ENCODE data around the gene SHKBP1.
A peak's percentile ranks its signal among the peaks of the same experiment; 100 is the strongest.
"Not testable (repeated sequence)": the region's sequence is repeated elsewhere in the genome, so short reads cannot be mapped to it uniquely, and the experiment has no call there.

SHKBP1 gene, protein sequence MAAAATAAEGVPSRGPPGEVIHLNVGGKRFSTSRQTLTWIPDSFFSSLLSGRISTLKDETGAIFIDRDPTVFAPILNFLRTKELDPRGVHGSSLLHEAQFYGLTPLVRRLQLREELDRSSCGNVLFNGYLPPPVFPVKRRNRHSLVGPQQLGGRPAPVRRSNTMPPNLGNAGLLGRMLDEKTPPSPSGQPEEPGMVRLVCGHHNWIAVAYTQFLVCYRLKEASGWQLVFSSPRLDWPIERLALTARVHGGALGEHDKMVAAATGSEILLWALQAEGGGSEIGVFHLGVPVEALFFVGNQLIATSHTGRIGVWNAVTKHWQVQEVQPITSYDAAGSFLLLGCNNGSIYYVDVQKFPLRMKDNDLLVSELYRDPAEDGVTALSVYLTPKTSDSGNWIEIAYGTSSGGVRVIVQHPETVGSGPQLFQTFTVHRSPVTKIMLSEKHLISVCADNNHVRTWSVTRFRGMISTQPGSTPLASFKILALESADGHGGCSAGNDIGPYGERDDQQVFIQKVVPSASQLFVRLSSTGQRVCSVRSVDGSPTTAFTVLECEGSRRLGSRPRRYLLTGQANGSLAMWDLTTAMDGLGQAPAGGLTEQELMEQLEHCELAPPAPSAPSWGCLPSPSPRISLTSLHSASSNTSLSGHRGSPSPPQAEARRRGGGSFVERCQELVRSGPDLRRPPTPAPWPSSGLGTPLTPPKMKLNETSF

DNA sequence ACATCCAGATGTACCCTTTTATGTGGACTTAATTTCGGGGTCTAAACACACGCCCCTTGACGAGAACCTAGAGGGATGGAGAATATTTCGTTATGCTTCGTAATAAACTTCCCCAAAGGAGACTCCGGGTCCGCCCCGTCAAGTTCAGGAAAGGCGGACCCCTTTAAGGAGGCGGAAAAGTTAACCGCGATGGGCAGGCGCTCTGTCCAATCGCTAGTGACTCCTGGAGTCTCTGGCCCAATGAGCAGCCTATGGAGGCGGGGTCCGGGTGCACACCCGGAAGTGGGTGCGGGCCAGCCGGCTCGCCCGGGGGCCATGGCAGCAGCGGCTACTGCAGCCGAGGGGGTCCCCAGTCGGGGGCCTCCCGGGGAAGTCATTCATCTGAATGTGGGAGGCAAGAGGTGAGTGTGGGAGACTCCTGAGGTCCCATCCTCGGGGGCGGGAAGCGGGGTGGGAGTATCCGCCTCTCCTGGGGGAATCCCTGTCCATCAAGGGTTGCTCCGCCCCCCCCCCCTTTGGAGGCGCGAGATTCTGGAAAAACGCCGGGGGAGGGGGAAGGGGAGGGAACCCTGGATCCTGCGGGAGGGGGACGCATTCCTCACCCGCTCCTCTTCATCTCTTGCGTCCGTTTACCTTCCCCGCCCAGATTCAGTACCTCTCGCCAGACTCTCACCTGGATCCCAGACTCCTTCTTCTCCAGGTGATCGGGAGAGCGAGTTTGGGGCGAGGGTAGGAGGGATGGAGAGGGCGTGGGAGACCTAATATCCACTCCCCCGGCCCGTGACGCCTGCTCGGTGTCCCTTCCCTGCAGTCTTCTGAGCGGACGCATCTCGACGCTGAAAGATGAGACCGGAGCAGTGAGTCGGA, at the start of gene SHKBP1:
Gene SHKBP1 (plus strand): TSS at position 289 of the 867 bp plus-strand sequence. CDS start 27 bp downstream, at position 316.
- peak; percentile 87 for DNase-seq (ENCODE audit: low read depth, low spot score)

DNA sequence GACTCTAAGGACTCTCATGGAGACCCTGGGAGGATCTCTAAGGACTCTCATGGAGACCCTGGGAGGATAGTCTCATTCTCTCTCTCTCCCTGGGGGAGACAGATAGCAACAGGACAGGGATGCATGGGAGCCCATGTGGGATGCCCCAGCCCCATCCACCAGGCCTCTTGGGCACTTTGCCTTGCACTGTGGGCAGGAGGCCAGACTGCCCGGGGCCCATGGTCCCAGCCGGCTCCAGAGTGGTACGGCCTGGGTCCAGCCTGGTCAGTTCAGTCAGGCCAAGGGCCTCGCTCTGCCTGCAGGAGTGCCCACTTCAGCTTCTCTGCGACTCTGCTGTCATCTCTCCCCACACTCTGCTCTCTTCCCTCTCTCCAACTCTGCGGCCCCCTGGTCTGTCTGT, 48.6 kb upstream of the SHKBP1 start:
- no peak for DNase-seq (ENCODE audit: low read depth, low spot score)

DNA sequence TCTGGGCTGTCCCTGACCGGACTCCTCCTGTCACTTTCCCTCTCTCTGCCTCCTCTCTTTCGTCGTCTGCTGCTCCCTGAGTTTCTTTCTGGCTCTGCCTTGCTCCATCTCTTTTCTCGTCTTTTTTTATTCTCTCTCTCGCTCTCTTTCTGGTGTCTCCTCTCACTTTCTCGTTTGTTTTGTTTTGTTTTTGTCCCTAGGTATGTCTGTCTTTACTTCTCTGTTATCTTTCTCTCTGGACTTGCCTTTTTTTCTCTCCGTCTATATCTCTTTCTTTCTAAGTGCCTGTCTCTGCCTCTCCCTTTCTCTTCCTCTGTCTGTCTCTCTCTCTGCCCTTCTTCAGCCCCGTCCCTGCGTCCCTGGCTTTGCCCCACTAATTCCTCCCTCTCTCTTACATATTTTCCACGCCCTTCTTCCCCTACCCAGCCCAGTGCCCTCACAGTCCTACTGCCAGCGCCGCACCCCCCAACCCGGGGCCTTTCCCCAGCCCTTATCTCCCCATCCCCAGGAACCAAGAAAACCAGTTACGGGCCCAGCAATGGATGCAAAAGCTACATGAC, 48.1 kb upstream of the SHKBP1 start:
- DNase-seq (ENCODE audit: low read depth, low spot score), result no peak

DNA sequence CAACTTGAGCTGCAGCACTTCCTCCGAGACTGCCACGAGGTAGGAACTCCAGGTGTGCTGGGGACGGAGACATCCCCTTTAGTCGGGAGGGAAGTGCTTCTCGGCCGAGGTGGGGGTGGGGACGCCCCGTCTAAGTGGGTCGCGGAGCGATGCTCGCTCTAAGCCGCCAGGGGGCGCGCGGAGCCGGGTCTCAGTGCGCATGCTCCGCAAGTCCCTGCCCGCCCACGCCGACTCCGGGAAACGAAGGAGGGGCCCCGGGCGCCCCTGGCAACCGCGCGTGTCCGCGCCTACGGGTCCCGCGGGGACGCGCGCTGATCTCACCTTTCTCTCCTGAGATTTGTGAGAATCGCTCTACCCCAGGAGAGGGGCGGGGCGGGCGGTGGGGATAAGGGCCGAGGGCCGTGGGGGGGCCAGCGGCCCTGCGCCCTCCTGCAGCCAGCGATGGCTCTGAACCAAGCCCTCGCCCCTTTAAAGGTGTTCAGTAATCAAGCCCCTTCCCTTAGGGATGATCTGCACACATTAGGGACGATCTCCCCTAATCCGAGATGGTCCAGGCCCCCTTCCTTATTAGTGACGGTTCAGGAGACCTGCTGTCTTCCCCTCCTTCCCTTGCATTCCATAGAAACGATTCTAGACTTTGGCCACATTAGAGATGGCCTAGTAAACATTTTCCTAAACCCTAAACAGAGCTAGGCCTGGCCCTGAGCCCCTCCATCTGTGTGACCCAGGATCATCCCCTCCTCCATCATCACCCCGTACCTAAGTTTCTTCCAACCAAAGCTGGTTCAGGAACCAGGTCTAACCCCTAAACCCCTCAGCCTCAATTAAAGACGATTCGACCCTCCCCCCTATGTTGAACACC, 47.3 kb upstream of the SHKBP1 start:
- peak; percentile 37 for DNase-seq (ENCODE audit: low read depth, low spot score)

DNA sequence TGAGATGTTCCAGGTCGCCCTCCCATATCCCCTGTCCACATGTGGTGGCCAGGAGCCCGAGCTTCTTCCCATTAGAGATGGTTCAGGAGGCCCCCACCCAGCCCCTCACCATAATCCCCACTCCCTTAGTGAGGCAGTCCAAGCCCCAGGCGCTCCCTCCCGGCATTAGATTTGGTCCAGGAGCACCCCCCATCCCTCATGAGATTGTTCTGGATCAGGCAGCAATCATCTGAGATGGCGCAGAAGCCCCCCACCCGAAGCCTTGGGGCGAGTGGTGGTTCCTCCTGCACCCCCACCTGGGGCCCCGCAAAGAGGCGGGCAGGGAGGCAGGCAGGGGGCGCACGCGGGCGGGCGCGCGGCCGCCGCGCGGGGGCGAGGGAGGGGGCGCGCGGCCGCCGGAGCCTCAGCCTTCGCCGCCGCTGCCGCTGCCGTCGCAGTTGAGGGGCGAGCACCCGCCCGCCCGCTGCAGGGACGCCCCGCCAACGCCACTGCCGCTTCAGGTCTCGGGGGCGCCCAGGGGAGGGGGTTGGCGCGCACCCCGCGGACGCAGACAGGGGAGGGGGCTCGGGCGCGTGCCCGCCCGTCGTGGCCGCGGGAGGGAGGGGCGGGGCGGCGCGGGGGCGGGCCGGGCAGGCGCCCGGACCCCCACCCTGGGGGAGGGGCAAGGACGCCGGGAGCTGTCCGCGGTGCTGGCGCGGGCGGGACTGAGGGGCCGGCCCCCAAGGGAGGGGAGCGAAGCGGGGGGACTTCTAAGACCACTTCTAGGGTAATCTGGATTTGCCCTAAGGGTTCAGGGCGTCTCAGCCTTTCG, 46.4 kb upstream of the SHKBP1 start:
- DNase-seq (ENCODE audit: low read depth, low spot score), result no peak

DNA sequence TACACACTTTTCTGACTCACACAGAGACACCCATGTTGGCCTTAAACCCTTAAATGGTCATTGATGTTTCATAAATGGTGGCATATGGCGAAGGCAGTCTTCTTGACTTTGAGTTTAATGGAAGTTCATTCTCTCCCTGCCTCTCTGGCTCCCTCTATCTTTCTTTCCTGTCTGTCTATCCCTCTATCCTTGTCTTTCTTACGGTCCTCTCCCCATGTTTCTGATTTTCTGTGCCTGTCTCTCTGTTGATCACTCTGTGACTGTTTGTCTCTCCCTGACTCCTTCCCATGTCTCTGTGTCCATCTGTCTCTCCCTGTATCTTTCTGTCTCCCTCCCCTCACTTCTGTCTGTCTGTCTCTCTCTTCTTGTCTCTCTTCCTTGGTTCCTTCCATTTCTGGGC, 43.2 kb upstream of the SHKBP1 start:
- no peak for DNase-seq (ENCODE audit: low read depth, low spot score)

DNA sequence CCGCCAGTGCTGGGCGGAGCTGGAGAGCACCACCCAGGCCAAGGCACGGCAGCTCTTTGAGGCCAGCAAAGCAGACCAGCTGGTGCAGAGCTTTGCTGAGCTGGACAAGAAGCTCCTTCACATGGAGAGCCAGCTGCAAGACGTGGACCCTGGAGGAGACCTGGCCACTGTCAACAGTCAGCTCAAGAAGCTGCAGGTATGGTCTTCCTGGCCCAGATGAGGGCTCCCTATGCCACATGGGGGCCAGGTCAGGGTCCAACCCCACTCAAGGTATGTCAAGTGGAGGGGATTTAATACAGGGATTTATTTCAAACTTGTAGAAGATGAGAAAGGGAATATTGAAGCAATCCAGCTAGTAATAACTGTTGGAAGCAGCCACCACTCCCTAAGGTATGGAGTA, 42.5 kb upstream of the SHKBP1 start:
- DNase-seq (ENCODE audit: low read depth, low spot score), result no peak

DNA sequence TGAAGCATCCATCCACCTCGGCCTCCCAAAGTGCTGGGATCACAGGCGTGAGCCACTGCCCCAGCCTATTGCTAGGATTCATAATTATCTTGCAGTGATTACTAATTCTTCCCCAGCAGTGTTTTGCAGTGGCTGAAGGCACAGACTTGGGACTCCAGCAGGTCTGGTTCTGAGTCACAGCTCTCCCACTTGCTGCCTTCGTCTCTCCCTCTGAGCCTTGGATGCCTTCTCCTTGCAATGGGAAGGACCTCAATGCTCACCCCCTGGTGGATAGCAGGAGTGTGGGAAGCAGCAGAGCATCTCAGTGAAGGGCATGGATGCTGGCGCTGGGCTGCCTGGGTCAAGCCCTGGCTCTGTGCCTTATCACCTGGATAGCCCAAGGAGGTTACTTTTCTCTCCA, 37.6 kb upstream of the SHKBP1 start:
- no peak for DNase-seq (ENCODE audit: low read depth, low spot score)

DNA sequence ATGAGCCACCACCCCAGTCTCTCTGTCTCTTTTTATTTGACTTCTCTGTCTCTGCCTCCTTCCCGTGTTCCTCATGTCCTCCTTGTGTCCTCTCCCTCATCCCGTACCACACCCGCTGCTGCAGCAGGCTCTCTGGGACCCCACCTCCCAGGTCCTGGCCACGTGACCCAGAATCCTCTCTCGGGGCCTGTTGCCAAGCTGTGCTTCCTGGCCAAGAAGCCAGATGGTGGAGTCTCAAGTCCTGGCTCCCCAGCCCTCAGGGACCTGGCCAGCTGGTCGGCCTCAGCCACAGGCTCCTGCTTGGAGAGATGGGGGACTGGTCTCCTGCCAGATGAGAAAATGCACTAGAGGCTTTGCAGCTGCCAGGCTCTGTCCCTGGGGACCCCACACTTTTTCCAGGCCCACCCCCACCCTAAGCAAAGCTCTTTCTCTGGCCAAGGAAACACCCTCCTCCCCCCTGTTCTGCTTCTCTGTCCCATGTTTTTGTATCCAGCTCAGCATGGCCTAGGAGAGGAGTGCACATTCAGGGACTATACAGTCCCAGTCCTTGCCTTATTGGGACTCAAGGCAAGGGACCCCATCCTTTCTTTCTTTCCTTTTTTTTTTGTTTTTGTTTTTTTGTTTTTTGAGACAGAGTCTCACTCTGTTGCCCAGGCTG, 34.3 kb upstream of the SHKBP1 start:
- no peak for DNase-seq (ENCODE audit: low read depth, low spot score)

DNA sequence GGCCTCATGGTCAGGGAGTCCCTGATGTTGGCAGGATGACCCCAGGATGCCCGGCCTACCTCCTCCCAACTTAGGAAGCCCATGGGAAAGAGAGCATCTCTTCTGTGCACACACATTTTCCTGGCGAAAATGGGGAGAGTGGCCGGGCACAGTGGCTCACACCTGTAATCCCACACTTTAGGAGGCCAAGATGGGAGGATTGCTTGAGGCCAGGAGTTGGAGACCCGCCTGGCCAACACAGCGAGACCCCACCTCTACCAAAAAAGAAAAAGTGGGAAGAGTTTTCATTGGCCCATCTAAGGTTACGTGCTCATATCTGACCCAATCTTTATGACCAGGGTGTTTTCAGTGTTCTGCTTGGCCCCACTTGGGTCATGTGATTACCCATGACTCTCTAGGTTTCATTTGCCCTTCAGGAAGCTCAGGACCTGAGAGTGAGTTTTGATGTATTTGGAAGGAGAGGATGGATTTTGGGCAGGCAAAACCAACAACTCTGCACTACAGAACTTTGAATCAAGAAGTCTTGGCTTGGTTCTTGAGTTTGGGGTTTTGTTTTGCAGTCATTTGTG, 33.6 kb upstream of the SHKBP1 start:
- no peak for DNase-seq (ENCODE audit: low read depth, low spot score)

DNA sequence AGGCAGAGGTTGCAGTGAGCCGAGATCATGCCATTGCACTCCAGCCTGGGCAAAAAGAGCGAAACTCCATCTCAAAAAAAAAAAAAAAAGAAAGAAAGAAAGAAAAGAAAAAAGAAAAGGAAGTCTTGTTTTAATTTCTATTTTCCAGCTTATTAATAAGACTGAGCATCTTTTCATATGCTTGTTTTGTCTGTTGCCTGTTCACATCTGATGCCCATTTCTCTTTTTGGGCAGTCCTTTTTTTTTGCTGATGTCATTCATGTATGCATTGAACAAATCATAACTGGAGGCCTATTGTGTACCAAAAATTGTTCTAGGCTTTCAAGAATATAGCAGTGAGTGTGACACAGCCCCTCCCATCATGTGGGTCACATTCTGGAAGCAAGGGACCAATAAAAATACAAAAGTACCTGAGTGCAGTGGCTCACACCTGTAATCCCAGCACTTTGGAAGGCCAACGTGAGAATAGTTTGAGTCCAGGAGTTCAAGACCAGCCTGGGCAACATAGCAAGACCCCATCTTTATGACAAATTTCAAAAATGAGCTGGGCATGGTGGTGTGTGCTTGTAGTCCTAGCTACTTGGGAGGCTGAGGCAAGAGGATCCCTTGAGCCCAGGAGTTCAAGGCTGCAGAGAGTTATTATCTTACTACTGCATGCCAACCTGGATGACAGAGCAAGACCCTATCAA, 30.4 kb upstream of the SHKBP1 start:
- not testable (repeated sequence) for DNase-seq (ENCODE audit: low read depth, low spot score)

DNA sequence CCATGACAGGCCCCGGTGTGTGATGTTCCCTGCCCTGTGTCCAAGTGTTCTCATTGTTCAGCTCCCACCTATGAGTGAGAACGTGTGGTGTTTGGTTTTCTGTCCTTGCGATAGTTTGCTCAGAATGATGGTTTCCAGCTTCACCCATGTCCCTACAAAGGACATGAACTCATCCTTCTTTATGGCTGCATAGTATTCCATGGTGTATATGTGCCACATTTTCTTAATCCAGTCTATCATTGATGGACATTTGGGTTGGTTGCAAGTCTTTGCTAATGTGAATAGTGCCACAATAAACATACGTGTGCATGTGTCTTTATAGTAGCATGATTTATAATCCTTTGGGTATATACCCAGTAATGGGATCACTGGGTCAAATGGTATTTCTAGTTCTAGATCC, 29.5 kb upstream of the SHKBP1 start:
- DNase-seq (ENCODE audit: low read depth, low spot score), result not testable (repeated sequence)

DNA sequence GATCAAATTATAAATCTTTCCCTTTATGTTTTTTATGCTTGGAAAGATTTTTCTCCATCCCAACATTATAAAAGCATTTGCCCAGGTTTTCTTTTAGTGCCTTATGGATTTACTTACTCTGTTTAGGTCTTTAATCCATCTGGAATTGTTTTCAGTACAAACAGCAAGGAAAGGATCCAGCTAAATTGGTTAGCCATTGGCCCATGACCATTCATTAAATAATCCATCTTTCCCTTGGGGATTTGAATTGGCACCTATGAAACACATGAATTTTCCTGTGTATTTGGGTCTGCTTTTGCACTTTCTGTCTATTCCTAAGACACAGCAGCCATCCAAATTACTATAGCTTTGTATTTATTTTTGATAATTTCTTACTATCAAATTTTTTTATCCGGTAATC, 28.8 kb upstream of the SHKBP1 start:
- no peak for DNase-seq (ENCODE audit: low read depth, low spot score)

DNA sequence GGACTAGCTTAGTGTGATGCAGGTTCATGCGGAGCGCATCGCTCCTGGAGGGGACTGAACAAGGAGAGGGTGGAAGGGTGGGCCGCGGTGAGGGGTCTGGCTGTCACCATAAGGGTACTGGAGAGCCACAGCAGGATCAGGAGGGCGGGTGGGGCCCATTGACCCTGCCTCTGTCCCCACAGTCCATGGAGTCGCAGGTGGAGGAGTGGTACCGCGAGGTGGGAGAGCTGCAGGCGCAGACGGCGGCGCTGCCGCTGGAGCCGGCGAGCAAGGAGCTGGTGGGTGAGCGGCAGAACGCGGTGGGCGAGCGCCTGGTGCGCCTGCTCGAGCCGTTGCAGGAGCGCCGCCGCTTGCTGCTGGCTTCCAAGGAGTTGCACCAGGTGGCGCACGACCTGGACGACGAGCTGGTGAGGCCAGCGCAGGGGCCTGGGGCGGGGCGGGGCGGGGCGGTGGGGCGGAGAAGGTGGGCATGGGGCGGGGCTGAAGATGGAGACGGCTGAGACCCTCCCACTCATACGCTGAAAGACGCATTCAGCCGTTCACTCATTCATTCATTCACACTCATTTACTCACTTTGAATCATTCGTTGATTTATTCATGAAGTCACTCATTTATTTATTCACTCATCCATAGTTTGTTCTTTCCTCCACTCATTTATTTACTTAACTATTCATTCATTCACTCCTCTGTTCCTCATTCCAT, 27.5 kb upstream of the SHKBP1 start:
- no peak for DNase-seq (ENCODE audit: low read depth, low spot score)

DNA sequence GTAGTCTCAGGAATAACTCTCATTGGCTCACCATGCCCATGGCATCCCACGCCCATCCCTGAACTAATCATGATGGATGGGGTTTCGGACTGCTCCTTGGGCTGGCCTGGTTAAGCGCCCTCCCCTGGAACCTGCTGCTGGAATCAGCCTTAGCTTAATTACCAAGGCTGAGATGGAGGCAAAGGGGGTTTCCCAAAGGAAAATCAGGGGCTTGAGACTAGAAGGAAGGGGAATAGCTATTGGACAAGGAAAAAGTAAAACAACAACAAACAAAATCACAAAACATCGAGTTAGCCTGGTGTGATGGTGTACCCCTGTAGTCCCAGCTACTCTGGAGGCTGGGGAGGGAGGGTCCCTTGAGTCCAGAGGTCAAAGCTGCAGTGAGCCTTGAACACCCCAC, 25.7 kb upstream of the SHKBP1 start:
- no peak for DNase-seq (ENCODE audit: low read depth, low spot score)

DNA sequence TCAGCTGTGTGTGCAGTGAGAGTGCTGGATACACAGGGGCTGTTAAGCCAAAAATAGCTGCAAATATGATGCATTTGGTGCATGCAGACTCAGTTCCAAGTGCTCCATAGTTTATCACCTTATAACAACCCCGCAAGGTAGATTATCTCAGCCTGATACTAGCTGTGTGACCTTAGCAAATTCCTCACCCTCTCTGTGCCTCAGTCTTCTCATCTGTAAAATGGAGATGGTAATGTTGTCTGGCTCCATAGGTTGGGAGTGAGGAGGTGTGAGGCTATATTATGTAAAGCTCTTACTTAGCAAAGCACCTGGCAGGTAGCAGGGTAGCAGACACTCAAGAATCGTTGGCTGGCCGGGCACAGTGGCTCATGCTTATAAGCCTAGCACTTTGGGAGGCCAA, 23.8 kb upstream of the SHKBP1 start:
- DNase-seq (ENCODE audit: low read depth, low spot score), result no peak

DNA sequence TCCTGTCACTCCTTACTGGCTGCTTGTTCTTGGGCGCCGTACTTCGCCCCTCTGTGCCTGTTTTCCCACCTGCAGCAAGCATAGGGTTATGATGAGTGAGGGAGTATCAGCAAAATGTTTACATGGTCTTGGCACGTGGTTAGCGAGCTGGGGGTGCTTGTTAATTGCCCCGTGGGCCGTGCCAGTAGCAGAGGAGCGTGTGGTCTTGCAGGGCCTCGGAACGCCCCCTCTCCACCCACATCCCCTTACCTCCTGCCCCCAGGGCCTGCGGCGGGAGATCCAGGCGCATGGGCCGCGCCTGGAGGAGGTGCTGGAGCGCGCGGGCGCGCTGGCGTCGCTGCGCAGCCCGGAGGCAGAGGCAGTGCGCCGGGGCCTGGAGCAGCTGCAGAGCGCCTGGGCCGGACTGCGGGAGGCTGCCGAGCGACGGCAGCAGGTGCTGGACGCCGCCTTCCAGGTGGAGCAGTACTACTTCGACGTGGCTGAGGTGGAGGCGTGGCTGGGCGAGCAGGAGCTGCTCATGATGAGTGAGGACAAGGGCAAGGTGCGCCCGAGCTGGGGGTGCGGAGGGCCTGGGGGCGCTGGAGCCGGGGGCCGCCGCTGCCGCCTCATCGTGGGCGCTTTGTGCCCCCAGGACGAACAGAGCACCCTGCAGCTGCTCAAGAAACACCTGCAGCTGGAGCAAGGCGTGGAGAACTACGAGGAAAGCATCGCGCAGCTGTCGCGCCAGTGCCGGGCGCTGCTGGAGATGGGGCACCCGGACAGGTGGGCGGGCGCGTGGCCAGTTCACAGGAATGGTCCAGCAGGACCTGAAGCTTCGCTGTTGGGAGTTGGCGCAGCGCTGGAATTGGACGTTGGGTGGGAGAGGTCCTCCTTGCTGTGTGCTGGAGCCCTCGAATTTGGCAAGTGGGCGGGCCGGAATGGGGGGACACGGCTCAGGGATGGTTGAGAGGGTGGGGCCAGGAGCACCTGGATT, 22.5 kb upstream of the SHKBP1 start:
- no peak for DNase-seq (ENCODE audit: low read depth, low spot score)

Measured in smooth muscle cell of the brain vasculature (primary cell).